Thoracic aorta endothelial cell (primary cell): Measurements from ENCODE around the gene SPO11. TPM values are rescaled to one million over a fixed set of nuclear protein-coding genes. Genes with fewer than 3 reads are reported as not detected.

ENCODE experiments used
- small RNA-seq: library from RNA; depleted of rRNA; stranded (forward); fragments of <200 nt; gene quantifications from one replicate; pipeline ENCODE3, GENCODE V24; 2012
- total RNA-seq: library from RNA; depleted of rRNA; stranded (reverse); fragments of >200 nt; gene quantifications from 2 replicates; pipeline ENCODE4 v1.2.3, GENCODE V29; 2012

Gene SPO11, protein sequence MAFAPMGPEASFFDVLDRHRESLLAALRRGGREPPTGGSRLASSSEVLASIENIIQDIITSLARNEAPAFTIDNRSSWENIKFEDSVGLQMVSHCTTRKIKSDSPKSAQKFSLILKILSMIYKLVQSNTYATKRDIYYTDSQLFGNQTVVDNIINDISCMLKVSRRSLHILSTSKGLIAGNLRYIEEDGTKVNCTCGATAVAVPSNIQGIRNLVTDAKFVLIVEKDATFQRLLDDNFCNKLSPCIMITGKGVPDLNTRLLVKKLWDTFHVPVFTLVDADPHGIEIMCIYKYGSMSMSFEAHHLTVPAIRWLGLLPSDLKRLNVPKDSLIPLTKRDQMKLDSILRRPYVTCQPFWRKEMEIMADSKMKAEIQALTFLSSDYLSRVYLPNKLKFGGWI
- total RNA-seq: not detected in 2 replicates

DNA sequence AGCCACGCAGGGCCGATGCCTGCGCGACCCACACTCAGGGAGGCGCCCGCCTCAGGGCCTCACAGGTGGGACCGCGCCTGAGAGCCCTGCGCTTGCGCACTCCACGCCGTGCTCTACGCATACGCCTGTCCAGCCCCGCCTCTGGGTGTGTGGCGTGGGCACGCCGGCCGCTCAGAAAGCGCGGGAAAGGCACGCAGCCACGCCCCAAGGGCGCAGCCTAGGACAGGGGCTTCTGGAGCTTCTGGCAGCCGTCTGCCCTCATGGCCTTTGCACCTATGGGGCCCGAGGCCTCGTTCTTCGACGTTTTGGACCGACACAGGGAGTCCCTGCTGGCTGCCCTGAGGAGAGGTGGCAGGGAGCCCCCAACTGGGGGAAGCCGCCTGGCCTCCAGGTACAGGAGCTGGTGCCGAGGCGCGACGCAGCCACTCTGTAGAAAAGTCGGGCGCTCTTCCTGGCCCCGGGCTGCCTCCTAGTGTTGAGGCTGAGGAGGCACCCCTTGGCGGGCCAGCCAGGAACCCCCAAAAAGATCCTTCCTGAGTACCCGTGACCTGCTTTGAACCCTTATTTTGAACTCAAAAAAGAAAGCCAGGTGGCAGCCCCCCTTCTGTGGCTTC is at the start of gene SPO11:
TSS of gene SPO11 (plus strand) at position 196 of the 614 bp plus-strand sequence. CDS start at position 261, 65 bp downstream.

DNA sequence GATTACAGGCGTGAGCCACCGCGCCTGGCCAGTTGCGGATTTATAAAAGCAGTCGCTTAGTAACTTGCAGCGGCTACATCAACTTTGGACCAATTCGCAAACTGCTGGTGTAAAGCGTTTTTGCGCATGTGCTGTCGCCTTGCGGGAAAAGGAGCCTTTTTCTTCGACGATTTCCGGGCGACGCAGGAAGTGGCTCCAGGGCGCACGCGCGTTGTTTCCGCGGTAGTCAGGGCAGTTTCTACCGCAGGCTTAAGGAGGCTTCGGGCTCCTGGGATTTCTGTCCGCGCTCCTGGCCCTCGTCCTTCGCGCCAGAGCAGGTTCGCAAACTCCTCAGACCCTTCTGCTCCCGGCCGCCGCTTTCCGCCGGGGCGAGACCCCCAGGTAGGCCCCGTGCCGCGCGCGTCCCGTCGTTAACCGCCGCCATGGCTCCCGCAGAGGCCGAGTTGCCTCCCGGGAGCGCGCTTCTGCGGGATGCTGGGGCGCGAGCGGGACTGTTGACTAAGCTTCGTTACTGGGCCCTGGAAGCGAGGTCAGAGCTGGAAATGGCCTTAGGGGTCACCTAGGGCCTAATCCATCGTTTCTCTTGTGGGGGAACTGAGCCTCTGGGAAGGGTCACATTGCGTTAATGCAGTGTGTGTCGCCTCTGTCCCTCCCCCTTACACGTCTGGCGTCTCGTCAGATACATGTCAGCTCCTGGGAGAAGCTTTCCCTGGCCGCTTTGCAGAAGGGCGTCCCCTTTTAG is 21.6 kb downstream of the SPO11 start, which contains the start of gene RAE1:
TSS of gene RAE1 (plus strand) at position 214 of the 742 bp plus-strand sequence. CDS start 2,784 bp downstream, outside the sequence.

DNA sequence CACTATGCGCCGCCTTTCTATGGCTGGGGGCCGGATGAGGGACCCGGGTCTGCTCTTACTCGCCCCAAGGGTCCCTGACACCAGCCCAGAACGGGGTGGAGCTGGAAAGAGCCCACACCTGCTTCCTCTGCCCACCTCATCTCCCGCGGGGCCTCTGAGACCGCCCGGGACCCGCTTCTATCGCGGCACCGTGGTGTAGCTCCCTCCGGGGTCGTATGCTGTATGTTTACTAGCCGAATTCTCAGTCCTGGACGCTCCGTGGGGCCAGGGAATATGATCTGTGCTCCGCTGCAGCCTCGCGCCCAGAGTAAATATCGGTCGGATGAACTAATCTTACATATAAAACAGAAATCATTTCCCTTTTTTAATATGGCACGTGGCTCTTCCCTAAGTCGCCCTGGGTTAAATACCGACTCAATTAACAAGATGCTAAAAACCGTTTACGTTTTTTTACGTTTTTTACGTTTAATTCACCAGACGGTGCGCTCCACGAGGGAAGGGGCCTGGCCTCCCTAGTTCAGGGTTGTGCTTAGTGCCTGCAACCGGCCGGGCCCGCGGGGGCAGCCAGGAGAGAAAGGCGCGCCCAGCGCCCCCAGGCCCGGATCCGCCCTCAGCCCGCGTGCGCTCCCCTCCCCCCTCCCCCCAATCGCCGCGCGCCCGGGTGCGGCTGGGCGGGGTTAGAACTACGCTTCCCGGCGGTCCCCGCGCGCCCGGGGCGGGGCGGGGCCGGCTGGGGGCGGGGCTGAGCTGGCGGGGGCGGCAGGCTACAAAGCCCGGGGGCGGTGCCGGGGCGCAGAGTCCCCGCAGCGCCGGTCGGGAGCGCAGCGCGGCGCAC is 61.2 kb downstream of the SPO11 start, which contains the start of gene RBM38:
TSS of gene RBM38 (plus strand) at position 793 of the 835 bp plus-strand sequence. CDS start 186 bp downstream, outside the sequence.

Small RNAs within 50 kb of the gene (small RNA-seq; reads per million reads assigned to genes)
- gene MIR4325 (not detected), gene RF00019 (not detected), gene RPL39P39 (not detected)

Other genes starting within 250 kb of the SPO11 start
- not detected in 2 replicates for gene BMP7, start 63.2 kb upstream of the SPO11 start, total RNA-seq
- gene RAE1, start 21.5 kb downstream of the SPO11 start, total RNA-seq: 45.1 and 65.4 TPM in 2 replicates
- 22.6 and 25.1 TPM in 2 replicates for gene RBM38, start 61.6 kb downstream of the SPO11 start, total RNA-seq
- gene CTCFL, start 195.3 kb downstream of the SPO11 start, total RNA-seq: not detected in 2 replicates
- not detected in 2 replicates for gene PCK1, start 231.3 kb downstream of the SPO11 start, total RNA-seq